Activated CD8-positive, alpha-beta memory T cell treated with anti-CD3 and anti-CD28 coated beads for 36 hours (primary cell): ENCODE results near the gene TTC13. TPM values are rescaled to one million over a fixed set of nuclear protein-coding genes. Genes with fewer than 3 reads are reported as not detected.

Experiments used
- CTCF ChIA-PET: fragments of 350-600 bp; sonication (Branson Sonifier 250); formaldehyde crosslinking; loops from one replicate; lab custom pipeline; 2021; ENCODE audit warnings: antibody characterized with exemption; lab: Charles Lee
- POLR2A ChIA-PET: fragments of 350-600 bp; sonication (Branson Sonifier 250); formaldehyde crosslinking; loops from one replicate; lab custom pipeline; 2021; ENCODE audit warnings: antibody characterized with exemption; lab: Charles Lee
- total RNA-seq, 2 experiments: library from RNA; stranded (reverse); gene quantifications; one replicate each; pipeline ENCODE4 v1.2.3, GENCODE V29; 2021

Gene TTC13
- total RNA-seq, 2 experiments from 2014 or later = 19.4 to 20.7 TPM

- ChIA-PET CTCF (no interaction called here), POLR2A (no interaction called here)
Observed at GRCh38 chr1:230965535-230965934, 13.1 kb downstream of the TTC13 start.

DNA sequence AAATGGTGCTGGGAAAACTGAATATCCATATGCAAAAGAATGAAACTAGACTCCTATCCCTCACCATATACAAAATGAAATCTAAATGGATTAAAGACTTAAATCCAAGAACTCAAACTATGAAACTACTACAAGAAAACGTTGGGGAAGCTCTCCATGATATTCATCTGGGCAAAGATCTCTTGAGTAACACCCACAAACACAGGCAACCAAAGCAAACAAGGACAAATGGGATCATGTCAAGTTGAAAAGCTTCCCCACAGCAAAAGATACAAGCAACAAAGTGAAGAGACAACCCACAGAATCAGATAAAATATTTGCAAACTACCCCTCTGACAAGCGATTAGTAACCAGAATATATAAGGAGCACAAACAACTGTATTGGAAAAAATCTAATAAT, 13.8 kb downstream of the TTC13 start:
- POLR2A ChIA-PET = no interaction called here
- CTCF ChIA-PET = no interaction called here

DNA sequence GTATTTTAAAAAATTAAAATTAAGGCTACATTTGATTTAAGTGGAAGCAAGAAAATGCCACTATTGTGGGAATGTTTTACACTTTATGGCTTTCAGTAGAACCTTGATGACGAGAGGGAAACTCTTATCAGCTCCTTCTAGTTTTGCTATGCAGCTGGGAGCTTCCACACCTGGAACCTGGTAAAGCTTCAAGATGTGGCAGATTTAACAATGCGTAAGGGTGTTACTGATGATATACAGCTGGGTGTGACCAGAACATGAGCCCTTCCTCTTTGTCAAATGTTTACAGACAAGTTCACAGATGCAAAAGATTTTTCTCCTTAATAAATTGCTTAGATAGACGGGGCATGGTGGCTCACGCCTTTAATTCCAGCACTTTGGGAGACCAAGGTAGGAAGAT, 20.3 kb downstream of the TTC13 start:
- ChIA-PET CTCF (no interaction called here), POLR2A (interaction anchor here (0.5 to 0.6 kb wide), 2 partner anchors 128 to 285 kb away, joined by 3 read pairs; no protein-coding TSS in a partner anchor)

DNA sequence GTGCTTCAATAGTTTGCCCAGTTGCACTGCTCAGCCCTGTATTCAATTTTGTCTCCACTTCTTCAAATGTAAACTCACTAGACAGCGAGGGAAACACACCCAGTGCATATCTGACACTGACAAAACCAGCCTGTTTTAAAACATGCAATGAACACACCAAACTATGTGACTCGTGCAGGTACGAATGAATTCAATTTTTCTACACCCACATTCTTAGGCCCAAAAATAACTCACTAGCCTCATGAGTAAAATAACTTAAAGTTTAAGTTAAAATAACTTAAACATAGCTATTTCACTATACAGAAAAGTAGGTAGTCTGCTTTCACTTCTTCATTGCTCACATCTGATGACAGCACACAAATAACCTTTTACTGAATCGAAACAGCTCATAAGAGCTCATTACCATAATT, 21.1 kb downstream of the TTC13 start:
- ChIA-PET CTCF (no interaction called here), POLR2A (interaction anchor here (0.6 kb wide), 1 partner anchor 284 kb away, joined by 3 read pairs; no protein-coding TSS in a partner anchor)

GRCh38 chr1:230950404-230950803, 28.3 kb downstream of the TTC13 start:
- POLR2A ChIA-PET = no interaction called here
- CTCF ChIA-PET = no interaction called here

GRCh38 chr1:230948903-230949302, 29.8 kb downstream of the TTC13 start:
- CTCF ChIA-PET = no interaction called here

GRCh38 chr1:230948301-230948700, 30.4 kb downstream of the TTC13 start:
- POLR2A ChIA-PET = no interaction called here
- CTCF ChIA-PET = no interaction called here

More at GRCh38 chr1:230948903-230949302, 29.8 kb downstream of the TTC13 start:
- POLR2A ChIA-PET = no interaction called here

DNA sequence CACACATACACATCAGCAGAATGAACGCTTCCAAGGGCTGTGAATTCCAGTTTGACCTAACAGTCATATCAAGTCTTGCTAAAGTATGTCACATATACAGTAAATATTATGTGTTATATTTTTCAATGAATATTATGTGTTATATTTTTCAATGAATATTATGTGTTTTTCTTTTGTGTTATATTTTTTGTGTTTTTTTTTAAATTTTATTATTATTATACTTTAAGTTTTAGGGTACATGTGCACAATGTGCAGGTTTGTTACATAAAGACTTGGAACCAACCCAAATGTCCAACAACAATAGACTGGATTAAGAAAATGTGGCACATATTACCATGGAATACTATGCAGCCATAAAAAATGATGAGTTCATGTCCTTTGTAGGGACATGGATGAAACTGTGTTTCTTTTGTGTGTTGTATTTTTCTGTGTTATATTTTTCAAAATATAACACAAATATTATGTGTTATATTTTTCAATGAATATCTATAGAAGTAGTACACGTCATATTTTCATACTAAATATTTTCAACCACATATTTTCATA, 35.5 kb downstream of the TTC13 start:
- POLR2A ChIA-PET = no interaction called here

GRCh38 chr1:230940848-230941247, 37.8 kb downstream of the TTC13 start:
- POLR2A ChIA-PET = no interaction called here
- CTCF ChIA-PET = no interaction called here

More for the DNA sequence above, 35.5 kb downstream of the TTC13 start:
- CTCF ChIA-PET = no interaction called here

- ChIA-PET CTCF (no interaction called here), POLR2A (no interaction called here)
Observed at GRCh38 chr1:230939806-230940489, 38.7 kb downstream of the TTC13 start.

DNA sequence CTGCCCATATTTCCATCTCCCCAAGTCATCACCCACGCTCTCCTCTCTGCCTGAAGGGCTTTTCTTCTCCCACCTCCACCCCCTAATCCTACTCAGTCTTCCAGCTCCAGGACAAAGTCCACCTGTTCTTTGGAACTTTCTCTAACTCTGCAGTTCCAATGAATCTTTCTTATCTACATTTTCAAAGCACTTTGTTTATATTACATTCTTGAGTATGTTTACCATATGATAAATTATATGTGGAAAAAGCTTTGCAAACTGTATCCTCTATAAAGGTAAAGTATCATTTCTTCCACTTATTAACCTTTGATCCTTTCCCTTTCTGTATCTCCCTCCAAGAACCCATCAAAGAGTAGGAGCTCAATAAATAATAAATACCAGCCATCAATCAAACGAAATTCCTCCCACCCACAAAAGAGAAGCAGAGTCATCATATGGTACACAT, 39.7 kb downstream of the TTC13 start:
- ChIA-PET POLR2A (no interaction called here), CTCF (no interaction called here)

DNA sequence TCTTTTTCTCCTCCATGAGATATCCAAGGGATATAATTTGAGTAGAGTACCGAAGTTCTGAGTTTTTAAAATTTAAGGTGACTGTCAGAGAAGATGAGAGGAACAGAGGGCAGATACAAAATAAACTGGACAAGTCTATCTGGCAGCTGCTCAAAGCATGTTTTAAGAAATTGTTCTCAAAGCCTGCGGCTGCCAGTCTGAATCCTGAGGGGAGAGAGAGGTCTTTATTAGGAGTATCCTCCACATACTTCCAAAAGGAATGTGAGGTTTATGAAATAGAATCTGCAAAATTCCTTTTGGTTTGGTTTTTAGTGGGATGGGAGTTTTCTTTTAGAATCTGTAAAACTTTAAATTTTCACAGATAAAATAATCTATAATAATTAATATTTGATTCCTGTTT, 41.3 kb downstream of the TTC13 start:
- CTCF ChIA-PET = no interaction called here
- POLR2A ChIA-PET = no interaction called here

- ChIA-PET POLR2A (no interaction called here), CTCF (no interaction called here)
Observed at GRCh38 chr1:230936475-230936874, 42.2 kb downstream of the TTC13 start.

- CTCF ChIA-PET = no interaction called here
Observed at GRCh38 chr1:230935852-230936251, 42.8 kb downstream of the TTC13 start.

GRCh38 chr1:230930986-230931385, 47.7 kb downstream of the TTC13 start:
- CTCF ChIA-PET = no interaction called here
- POLR2A ChIA-PET = no interaction called here

More at GRCh38 chr1:230935852-230936251, 42.8 kb downstream of the TTC13 start:
- POLR2A ChIA-PET = no interaction called here

DNA sequence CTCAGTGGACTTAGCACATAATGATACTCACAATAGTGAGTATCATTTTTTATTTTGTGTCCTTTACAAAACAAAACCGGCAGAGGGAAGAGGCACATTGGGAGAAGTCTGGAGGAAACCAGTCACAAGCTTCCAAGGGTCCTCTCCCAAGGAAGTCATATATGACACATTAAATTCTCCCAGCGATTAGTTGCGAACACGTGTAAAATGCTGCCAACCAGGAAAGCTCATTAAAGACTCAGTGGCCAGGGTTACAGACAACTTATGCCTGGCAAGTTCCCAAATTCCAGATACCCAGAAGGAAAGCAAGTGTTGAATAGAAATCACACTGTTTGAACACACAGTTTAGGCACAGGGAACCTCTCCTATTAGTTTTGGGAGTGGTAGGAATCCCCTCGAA, 52.5 kb downstream of the TTC13 start:
- ChIA-PET CTCF (no interaction called here), POLR2A (no interaction called here)

DNA sequence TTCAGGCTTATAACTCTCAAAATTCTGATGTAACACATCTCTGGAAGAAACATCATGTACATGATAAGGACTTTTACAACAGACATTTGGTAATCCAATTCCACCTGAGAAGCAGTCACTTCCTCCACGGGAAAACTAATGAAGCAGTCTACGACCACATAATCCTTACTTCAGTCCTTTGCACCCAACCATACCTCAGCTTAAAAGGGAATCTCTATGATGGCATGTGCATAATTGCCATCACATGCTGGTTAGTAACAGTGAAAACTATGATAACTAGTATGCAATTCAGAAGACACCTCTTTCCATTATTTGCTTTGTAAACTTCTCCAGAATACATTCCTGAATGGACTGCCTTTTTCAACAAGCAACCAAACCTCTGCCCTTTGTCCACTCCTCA, 53.1 kb downstream of the TTC13 start:
- POLR2A ChIA-PET = no interaction called here
- CTCF ChIA-PET = no interaction called here

- POLR2A ChIA-PET = interaction anchor here (0.6 kb wide), 1 partner anchor 58 kb away, joined by 4 read pairs; no protein-coding TSS in a partner anchor
Observed at GRCh38 chr1:230923176-230923575, 55.5 kb downstream of the TTC13 start.

GRCh38 chr1:230922620-230923019, 56.0 kb downstream of the TTC13 start:
- ChIA-PET POLR2A (interaction anchor here (0.6 kb wide), 1 partner anchor 58 kb away, joined by 4 read pairs; no protein-coding TSS in a partner anchor), CTCF (no interaction called here)

More at GRCh38 chr1:230923176-230923575, 55.5 kb downstream of the TTC13 start:
- CTCF ChIA-PET = no interaction called here

DNA sequence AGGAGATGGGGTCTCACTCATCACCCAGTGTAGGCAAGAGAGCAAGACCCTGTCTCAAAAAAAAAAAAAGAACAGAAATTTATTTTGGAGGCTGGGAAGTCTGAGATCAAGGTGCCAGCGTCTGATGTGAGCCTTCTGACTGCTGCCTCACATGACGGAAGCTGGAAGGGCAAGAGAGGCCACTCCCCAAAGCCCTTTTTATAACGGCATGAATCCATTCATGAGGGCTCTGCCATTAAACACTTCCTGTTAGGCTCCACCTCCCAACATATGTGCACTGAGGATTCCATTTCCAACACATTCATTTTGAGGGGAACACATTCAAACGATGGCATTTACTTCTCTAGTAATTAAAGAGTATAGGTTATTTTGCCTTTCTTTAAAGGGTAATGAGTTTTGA, 59.5 kb downstream of the TTC13 start:
- ChIA-PET CTCF (no interaction called here), POLR2A (no interaction called here)
